ENCODE results near the gene TK2.
"Not testable (repeated sequence)": the region's sequence is repeated elsewhere in the genome, so short reads cannot be mapped to it uniquely, and the experiment has no call there.

Gene TK2

GRCh38 chr16:66503030-66503429, 46.9 kb downstream of the TK2 start:
- DNase-seq (ENCODE audit: low read depth in 2 of 2), result no peak

- no peak for DNase-seq (ENCODE audit: low read depth in 2 of 2)
Measured at GRCh38 chr16:66502020-66502913, 47.7 kb downstream of the TK2 start.

- DNase-seq (ENCODE audit: low read depth in 2 of 2), result not testable (repeated sequence)
Measured at GRCh38 chr16:66501563-66501962, 48.4 kb downstream of the TK2 start.

- DNase-seq (ENCODE audit: low read depth in 2 of 2), result not testable (repeated sequence)
Measured at GRCh38 chr16:66497921-66498320, 52.0 kb downstream of the TK2 start.

GRCh38 chr16:66496226-66496625, 53.7 kb downstream of the TK2 start:
- DNase-seq (ENCODE audit: low read depth in 2 of 2), result not testable (repeated sequence)

GRCh38 chr16:66495440-66495839, 54.5 kb downstream of the TK2 start:
- no peak for DNase-seq (ENCODE audit: low read depth in 2 of 2)

GRCh38 chr16:66494916-66495315, 55.0 kb downstream of the TK2 start:
- no peak for DNase-seq (ENCODE audit: low read depth in 2 of 2)

- no peak for DNase-seq (ENCODE audit: low read depth in 2 of 2)
Measured at GRCh38 chr16:66493490-66494401, 56.2 kb downstream of the TK2 start.

- no peak for DNase-seq (ENCODE audit: low read depth in 2 of 2)
Measured at GRCh38 chr16:66491716-66492064, 58.2 kb downstream of the TK2 start.

GRCh38 chr16:66490774-66491715, 58.9 kb downstream of the TK2 start:
- no peak for DNase-seq (ENCODE audit: low read depth in 2 of 2)

GRCh38 chr16:66489818-66490217, 60.1 kb downstream of the TK2 start:
- DNase-seq (ENCODE audit: low read depth in 2 of 2), result no peak

- DNase-seq (ENCODE audit: low read depth in 2 of 2), result no peak
Measured at GRCh38 chr16:66489385-66489784, 60.5 kb downstream of the TK2 start.

- DNase-seq (ENCODE audit: low read depth in 2 of 2), result no peak
Measured at GRCh38 chr16:66488505-66488904, 61.4 kb downstream of the TK2 start.

- no peak for DNase-seq (ENCODE audit: low read depth in 2 of 2)
Measured at GRCh38 chr16:66487580-66488275, 62.2 kb downstream of the TK2 start.

- DNase-seq (ENCODE audit: low read depth in 2 of 2), result no peak
Measured at GRCh38 chr16:66486773-66487579, 62.9 kb downstream of the TK2 start.

- DNase-seq (ENCODE audit: low read depth in 2 of 2), result no peak
Measured at GRCh38 chr16:66486199-66486772, 63.6 kb downstream of the TK2 start.

GRCh38 chr16:66485376-66485775, 64.5 kb downstream of the TK2 start:
- no peak for DNase-seq (ENCODE audit: low read depth in 2 of 2)

- DNase-seq (ENCODE audit: low read depth in 2 of 2), result no peak
Measured at GRCh38 chr16:66484453-66485213, 65.3 kb downstream of the TK2 start.

All from stimulated activated CD4-positive, alpha-beta T cell treated with anti-CD3 and anti-CD28 coated beads, Interleukin-1b, Interleukin-23, amount 100 ng/mL, for 4 hours (primary cell).